Vagina (tissue), 2 donors: Measurements from ENCODE around the gene IQGAP2.

ENCODE experiments used
- CTCF ChIP-seq, 3 experiments: fragments of 450-650 bp in 2 of 3; fragments of 200-600 bp in 1 of 3; sonication (generic) in 1 of 3; IDR thresholded peaks; one replicate each; pipeline ENCODE4 v1.5.1; 2017 to 2019; ENCODE audit warnings: antibody characterized with exemption in 3 of 3, mild to moderate bottlenecking in 2 of 3, moderate library complexity in 2 of 3
- POLR2A ChIP-seq, 2 donors: fragments of 450-650 bp; IDR thresholded peaks; one replicate each; pipeline ENCODE4 v1.6.1; 2017; ENCODE audit warnings: antibody characterized with exemption in 2 of 2, mild to moderate bottlenecking in 2 of 2, moderate library complexity in 2 of 2
- POLR2AphosphoS5 ChIP-seq, 2 donors: sonication (generic); formaldehyde crosslinking; IDR thresholded peaks; one replicate each; pipeline ENCODE4 v1.9.0; 2017; ENCODE audit warnings: antibody characterized with exemption in 2 of 2, mild to moderate bottlenecking in 2 of 2, low read depth in 1 of 2; ENCODE audit not compliant: insufficient read depth in 1 of 2

GRCh38 chr5:76391014-76391413 is 12.1 kb upstream of the IQGAP2 start:
- TF ChIP-seq CTCF (IDR thresholded peaks at IDR 0.05): no peak
- TF ChIP-seq POLR2AphosphoS5 (IDR thresholded peaks at IDR 0.05; ENCODE audit: insufficient read depth in 1 of 2, low read depth in 1 of 2): no peak
- no peak for TF ChIP-seq POLR2A (IDR thresholded peaks at IDR 0.05)
